ENCODE measurements around the gene VAMP2. TPM values are rescaled to one million over a fixed set of nuclear protein-coding genes. Genes with fewer than 3 reads are reported as not detected.

The VAMP2 gene
- total and polyA plus RNA-seq, 9 of the 15 experiments (the other 6 are each of a cell fraction or from before 2014, with no cell fraction given): 2.3 to 31.8 (median 6.0) TPM

- Histone ChIP-seq H3K4me3 (no peak overlapping the region), H3K9me3 (replicated peaks; ENCODE audit: control insufficient read depth, insufficient read depth, low read depth, low read length) (no peaks in the 10 kb centered on the region), H2AFZ (ENCODE audit: low read depth, low read length) (no peak overlapping the region), H3K36me3 (ENCODE audit: control insufficient read depth, insufficient read depth, low read length) (peaks cover 46% of the 10 kb centered on the region; the same call in 2 of the 3 replicates), H3K4me1 (replicated peaks in 1 of 2; ENCODE audit: control insufficient read depth in 2 of 2, insufficient read depth in 2 of 2, low read length in 2 of 2) (peaks cover 6 to 28% of the 10 kb centered on the region in 2 experiments; a peak in 4 of 5 replicates), H3K9me1 (ENCODE audit: control insufficient read depth, insufficient read depth, low read length) (no peaks in the 10 kb centered on the region), H3K9ac (ENCODE audit: insufficient read depth in 1 of 2, low read depth in 2 of 2, low read length in 2 of 2) (0 out of 4 replicates have a peak overlapping the region, but pooled peaks of 1 of the 2 experiments have one; percentile 9), H3K79me2 (ENCODE audit: control insufficient read depth, insufficient read depth, low read length) (no peaks in the 10 kb centered on the region), H3K27ac (ENCODE audit: extremely low read depth, low read depth, low read length) (no peak overlapping the region), H4K20me1 (replicated peaks; ENCODE audit: control insufficient read depth, insufficient read depth, low read length) (0 out of 2 replicates have a peak, but pooled peaks cover 2% of the 10 kb centered on the region), H3K4me2 (ENCODE audit: insufficient read depth, low read length) (no peak overlapping the region), H3K27me3 (ENCODE audit: control insufficient read depth in 2 of 2, insufficient read depth in 2 of 2, low read length in 2 of 2) (no peaks in the 10 kb centered on the region)
- ChIA-PET CTCF (ENCODE audit: low intra/inter-chr PET ratio) (no interaction called here), POLR2A (interaction anchor here (0.6 to 3.3 kb wide), 5 partner anchors 9 to 878 kb away, joined by 3 to 19 read pairs (median 5); partner anchors contain the start of gene PER1)
- 73% methylated on average over 5 of the region's 7 CpGs for whole genome bisulfite sequencing (ENCODE audit: insufficient coverage, low coverage, missing lambda C conversion rate)
- FAIRE-seq (no peak), ATAC-seq (no peak), DNase-seq (ENCODE audit: extremely low read depth in 1 of 4, low spot score in 3 of 4) (no peak)
- BruUV-seq (replicated peaks): no TSS peak
- in situ Hi-C loops (cut with MboI) (no loop called here), intact Hi-C loops (cut with micrococcal nuclease) (no loop called here)
- no peak for TF ChIP-seq CREB1 (IDR thresholded peaks at IDR 0.05)
- TF ChIP-seq CREB1 (CRISPR knock-in tag; IDR thresholded peaks at IDR 0.05): no peak
- TF ChIP-seq POLR3A (IDR thresholded peaks at IDR 0.05; ENCODE audit: borderline replicate concordance, extremely low read depth, insufficient read depth, insufficient read length): no peak
- no peak for TF ChIP-seq ZNF444 (CRISPR knock-in tag; IDR thresholded peaks at IDR 0.05)
- no peak for TF ChIP-seq MAX (CRISPR knock-in tag; IDR thresholded peaks at IDR 0.05)
- no peak for TF ChIP-seq KDM2B (CRISPR knock-in tag; IDR thresholded peaks at IDR 0.05)
- TF ChIP-seq PURB (CRISPR knock-in tag; IDR thresholded peaks at IDR 0.05; ENCODE audit: low read depth): no peak
- no peak for TF ChIP-seq ARID3A (IDR thresholded peaks at IDR 0.05; ENCODE audit: borderline replicate concordance, low read depth, low read length)
- no peak for TF ChIP-seq REST (IDR thresholded peaks at IDR 0.05; ENCODE audit: borderline replicate concordance)
- TF ChIP-seq REST (CRISPR knock-in tag; IDR thresholded peaks at IDR 0.05; ENCODE audit: low read depth): no peak
- TF ChIP-seq SMARCA5 (IDR thresholded peaks at IDR 0.05): no peak
- no peak for TF ChIP-seq HDAC1 (IDR thresholded peaks at IDR 0.05)
- TF ChIP-seq GATAD2B (IDR thresholded peaks at IDR 0.05; ENCODE audit: borderline replicate concordance): no peak
- TF ChIP-seq RUNX1 (IDR thresholded peaks at IDR 0.05; ENCODE audit: low read depth): no peak
Observed at GRCh38 chr17:8141045-8141444, 21.7 kb downstream of the VAMP2 start.
